SK-N-SH (cell line): ENCODE data around the gene WDR27. TPM values are rescaled to one million over a fixed set of nuclear protein-coding genes. Genes with fewer than 3 reads are reported as not detected.

Experiments used
- CTCF ChIA-PET: fragments of 300-600, 350-600 bp; formaldehyde crosslinking; extraction: SDS; loops from one replicate; lab custom pipeline; 2021; lab: Yijun Ruan, JAX
- POLR2A ChIA-PET: fragments of 350-600 bp; sonication (Branson Sonifier 250); formaldehyde crosslinking; extraction: SDS; loops from one replicate; lab custom pipeline; 2020; ENCODE audit warnings: antibody characterized with exemption, inconsistent platforms; lab: Yijun Ruan, JAX
- DNase-seq: peaks from one replicate; pipeline ENCODE4 v3.0.0; 2012
- H2AFZ ChIP-seq: fragments of 200-600 bp; sonication (generic); 2 replicates; pipeline ENCODE4 v1.8.1; 2016; ENCODE audit warnings: antibody characterized with exemption, mild to moderate bottlenecking, low read depth
- H3F3A ChIP-seq: fragments of 200-600 bp; sonication (generic); replicated peaks from 2 replicates; pipeline ENCODE3; 2016; ENCODE audit warnings: antibody characterized with exemption, mild to moderate bottlenecking; ENCODE audit not compliant: insufficient read depth
- H3K27ac ChIP-seq, 2 experiments: fragments of 200-500 bp in 1 of 2; fragments of 200-600 bp in 1 of 2; sonication (Bioruptor generic) in 1 of 2; sonication (generic), shearing (Covaris generic) in 1 of 2; 2 replicates each; pipeline versions ENCODE4 v1.5.1 to v1.6.1; 2014 to 2016; ENCODE audit warnings: low read depth in 2 of 2, inconsistent platforms in 1 of 2, low read length in 1 of 2, mild to moderate bottlenecking in 1 of 2, mixed read lengths in 1 of 2
- H3K27me3 ChIP-seq: fragments of 200-600 bp; sonication (generic), shearing (Covaris generic); 2 replicates; pipeline ENCODE4 v1.6.1; 2016; ENCODE audit warnings: mixed run types; ENCODE audit not compliant: insufficient read depth
- H3K36me3 ChIP-seq, 2 experiments: fragments of 200-500 bp in 1 of 2; fragments of 200-600 bp in 1 of 2; sonication (Bioruptor generic) in 1 of 2; sonication (generic) in 1 of 2; replicated peaks in 1 of 2; 2 replicates each; pipeline versions ENCODE3 to v1.5.1; 2014 to 2016; ENCODE audit warnings: low read length in 1 of 2, mild to moderate bottlenecking in 1 of 2; ENCODE audit not compliant: insufficient read depth in 2 of 2, control insufficient read depth in 1 of 2
- H3K4me1 ChIP-seq, 2 experiments: fragments of 200-500 bp in 1 of 2; fragments of 200-600 bp in 1 of 2; sonication (Bioruptor generic) in 1 of 2; sonication (generic), shearing (Covaris generic) in 1 of 2; 2 replicates each; pipeline versions ENCODE4 v1.5.1 to v1.6.1; 2014 to 2016; ENCODE audit warnings: low read depth in 1 of 2, low read length in 1 of 2, mixed run types in 1 of 2; ENCODE audit not compliant: insufficient read depth in 2 of 2, control insufficient read depth in 1 of 2
- H3K4me2 ChIP-seq: fragments of 200-600 bp; sonication (generic), shearing (Covaris generic); 2 replicates; pipeline ENCODE4 v1.6.1; 2017; ENCODE audit warnings: mixed run types
- H3K4me3 ChIP-seq, 2 experiments: fragments of 200-500 bp in 1 of 2; fragments of 200-600 bp in 1 of 2; sonication (Bioruptor generic) in 1 of 2; sonication (generic), shearing (Covaris generic) in 1 of 2; 2 replicates each; pipeline versions ENCODE4 v1.5.1 to v1.8.1; 2014 to 2016; ENCODE audit warnings: low read depth in 2 of 2, inconsistent platforms in 1 of 2, low read length in 1 of 2, mild to moderate bottlenecking in 1 of 2, mixed read lengths in 1 of 2, moderate library complexity in 1 of 2
- H3K79me2 ChIP-seq: fragments of 200-600 bp; sonication (generic); 2 replicates; pipeline ENCODE4 v1.8.1; 2017; ENCODE audit warnings: mild to moderate bottlenecking; ENCODE audit not compliant: insufficient read depth
- H3K9ac ChIP-seq: fragments of 200-600 bp; sonication (generic); 2 replicates; pipeline ENCODE4 v1.6.1; 2017; ENCODE audit warnings: mixed run types
- H3K9me2 ChIP-seq: fragments of 200-600 bp; sonication (generic); 2 replicates; pipeline ENCODE4 v1.6.1; 2017; ENCODE audit warnings: mixed run types
- H3K9me3 ChIP-seq: fragments of 200-600 bp; sonication (generic); 2 replicates; pipeline ENCODE4 v1.6.1; 2017; ENCODE audit warnings: mixed run types, mild to moderate bottlenecking, moderate library complexity
- H4K20me1 ChIP-seq: fragments of 200-600 bp; sonication (generic); 2 replicates; pipeline ENCODE4 v1.6.1; 2017; ENCODE audit warnings: mild to moderate bottlenecking, mixed run types; ENCODE audit not compliant: insufficient read depth
- CHD2 ChIP-seq: fragments of 150-350 bp; IDR thresholded peaks from 2 replicates; pipeline ENCODE4 v1.6.1; 2018; ENCODE audit warnings: low read length; ENCODE audit not compliant: partially characterized antibody
- ELF1 ChIP-seq: IDR thresholded peaks from 2 replicates; pipeline ENCODE4 v1.4.0; 2012
- EZH2phosphoT487 ChIP-seq: fragments of 200-600 bp; sonication (generic); IDR thresholded peaks from 2 replicates; pipeline ENCODE4 v1.6.1; 2017; ENCODE audit warnings: low read depth, mixed run types, mild to moderate bottlenecking, antibody characterized with exemption, moderate library complexity, borderline replicate concordance
- FOSL2 ChIP-seq: IDR thresholded peaks from 2 replicates; pipeline ENCODE4 v1.4.0; 2012; ENCODE audit warnings: low read depth, mild to moderate bottlenecking, moderate library complexity, borderline replicate concordance
- FOXM1 ChIP-seq: IDR thresholded peaks from 2 replicates; pipeline ENCODE4 v1.4.0; 2012; ENCODE audit warnings: low read depth, mild to moderate bottlenecking
- GABPA ChIP-seq: IDR thresholded peaks from 2 replicates; pipeline ENCODE4 v1.4.0; 2012; ENCODE audit warnings: low read depth, mild to moderate bottlenecking
- IRF3 ChIP-seq: fragments of 150-350 bp; IDR thresholded peaks from 2 replicates; pipeline ENCODE4 v1.6.1; 2016; ENCODE audit warnings: mild to moderate bottlenecking, low read depth, low read length
- JUND ChIP-seq: IDR thresholded peaks from 2 replicates; pipeline ENCODE4 v1.4.0; 2012
- MXI1 ChIP-seq: IDR thresholded peaks from 2 replicates; pipeline ENCODE4 v1.6.1; 2012; ENCODE audit warnings: mild to moderate bottlenecking, low read depth, low read length, improper control_type of control experiment
- PBX3 ChIP-seq: IDR thresholded peaks from 2 replicates; pipeline ENCODE4; 2012
- RCOR1 ChIP-seq: fragments of 150-350 bp; IDR thresholded peaks from 2 replicates; pipeline ENCODE4 v1.6.1; 2017; ENCODE audit warnings: antibody characterized with exemption, low read length
- REST ChIP-seq: IDR thresholded peaks from 2 replicates; pipeline ENCODE4 v1.6.1; 2012; ENCODE audit warnings: mild to moderate bottlenecking, low read depth, low read length, moderate library complexity
- RFX5 ChIP-seq: IDR thresholded peaks from 2 replicates; pipeline ENCODE4 v1.6.1; 2012; ENCODE audit warnings: mild to moderate bottlenecking, improper control_type of control experiment, low read length
- RXRA ChIP-seq: IDR thresholded peaks from 2 replicates; pipeline ENCODE4 v1.4.0; 2012; ENCODE audit warnings: low read depth, mild to moderate bottlenecking, borderline replicate concordance
- TAF1 ChIP-seq: IDR thresholded peaks from 2 replicates; pipeline ENCODE4 v1.6.1; 2012; ENCODE audit warnings: low read depth, mild to moderate bottlenecking, low read length, moderate library complexity, borderline replicate concordance
- USF1 ChIP-seq: IDR thresholded peaks from 2 replicates; pipeline ENCODE4 v1.4.0; 2012; ENCODE audit warnings: low read depth, borderline replicate concordance
- USF2 ChIP-seq: fragments of 150-350 bp; IDR thresholded peaks from 2 replicates; pipeline ENCODE4 v1.6.1; 2017; ENCODE audit warnings: antibody characterized with exemption, low read length, low read depth, borderline replicate concordance
- ZBTB33 ChIP-seq: IDR thresholded peaks from 2 replicates; pipeline ENCODE4 v1.4.0; 2012; ENCODE audit warnings: low read depth, borderline replicate concordance
- WGBS: methylation state at CpG from one replicate; pipeline ENCODE4 v1.1.6; 2017; ENCODE audit warnings: low lambda C conversion rate; 5-methylcytosine and 5-hydroxymethylcytosine counted together
- polyA plus RNA-seq, 3 experiments: library from polyadenylated mRNA; depleted of rRNA; stranded (reverse); fragments of >200 nt; gene quantifications; 2 replicates each; pipeline ENCODE4 v1.2.3, GENCODE V29; 2012

Gene WDR27
- polyA plus RNA-seq, 1 of the 3 experiments (the other 2 are of a cell fraction), result 55.6 TPM

GRCh38 chr6:169669889-169670288 is 31.9 kb downstream of the WDR27 start:
- no peak overlapping the region for H2AFZ ChIP-seq
- WGBS, result 72% methylated on average over 7 of the region's 7 CpGs
- H3K4me3 ChIP-seq, result no peak overlapping the region
- H3K27me3 ChIP-seq, result no peaks in the 10 kb centered on the region
- H3K27ac ChIP-seq, result no peak overlapping the region
- H3K9me2 ChIP-seq, result no peaks in the 10 kb centered on the region
- no peak overlapping the region for H3K4me2 ChIP-seq
- peaks cover 4 to 70% of the 10 kb centered on the region in 2 experiments for H3K36me3 ChIP-seq
- no peaks in the 10 kb centered on the region for H3F3A ChIP-seq
- no peak overlapping the region for H3K9ac ChIP-seq
- DNase-seq, result no peak
- no peaks in the 10 kb centered on the region for H3K9me3 ChIP-seq
- no peaks in the 10 kb centered on the region for H4K20me1 ChIP-seq
- H3K4me1 ChIP-seq, result no peaks in the 10 kb centered on the region; a peak in 1 of 4 replicates
- POLR2A ChIA-PET, result no interaction called here
- TF ChIP-seq JUND, result no peak
- TF ChIP-seq ZBTB33, result no peak
- TF ChIP-seq CHD2, result no peak
- no peak for TF ChIP-seq RCOR1
- no peak for TF ChIP-seq RFX5
- TF ChIP-seq TAF1, result no peak
- TF ChIP-seq EZH2phosphoT487, result no peak
- TF ChIP-seq IRF3, result no peak
- no peak for TF ChIP-seq ELF1
- no peak for TF ChIP-seq RXRA
- TF ChIP-seq PBX3, result no peak
- no peak for TF ChIP-seq FOXM1
- no peak for TF ChIP-seq FOSL2
- TF ChIP-seq MXI1, result no peak
- no peak for TF ChIP-seq USF2
- no peak for TF ChIP-seq USF1
- TF ChIP-seq REST, result no peak
- TF ChIP-seq GABPA, result no peak
- no peaks in the 10 kb centered on the region for H3K79me2 ChIP-seq
- CTCF ChIA-PET, result no interaction called here
